BE2C (cell line): ENCODE results near the gene FAM107A.

ENCODE experiments used
- DNase-seq: peaks from one replicate; pipeline ENCODE4 v3.0.0-alpha.2; 2020
- H3K27me3 ChIP-seq: fragments of 250-450 bp; sonication (Bioruptor Pico); 2 replicates; pipeline ENCODE4 v1.5.1; 2020; ENCODE audit warnings: mild to moderate bottlenecking
- H3K36me3 ChIP-seq: fragments of 250-450 bp; sonication (Bioruptor Pico); 2 replicates; pipeline ENCODE4 v1.5.1; 2020; ENCODE audit warnings: mild to moderate bottlenecking
- H3K4me1 ChIP-seq: fragments of 250-450 bp; sonication (Bioruptor Pico); 2 replicates; pipeline ENCODE4 v1.5.1; 2020
- H3K4me3 ChIP-seq: 2 replicates; pipeline ENCODE4 v1.5.1; 2011; ENCODE audit warnings: low read depth, low read length
- H3K9me3 ChIP-seq: fragments of 250-450 bp; sonication (Bioruptor Pico); 2 replicates; pipeline ENCODE4 v1.5.1; 2020
- TF ChIP-seq, protein P1 (sequence below): IDR thresholded peaks from 2 replicates; pipeline ENCODE4 v1.5.1; 2012; ENCODE audit warnings: mild to moderate bottlenecking, low read depth, low read length

FAM107A gene

DNA sequence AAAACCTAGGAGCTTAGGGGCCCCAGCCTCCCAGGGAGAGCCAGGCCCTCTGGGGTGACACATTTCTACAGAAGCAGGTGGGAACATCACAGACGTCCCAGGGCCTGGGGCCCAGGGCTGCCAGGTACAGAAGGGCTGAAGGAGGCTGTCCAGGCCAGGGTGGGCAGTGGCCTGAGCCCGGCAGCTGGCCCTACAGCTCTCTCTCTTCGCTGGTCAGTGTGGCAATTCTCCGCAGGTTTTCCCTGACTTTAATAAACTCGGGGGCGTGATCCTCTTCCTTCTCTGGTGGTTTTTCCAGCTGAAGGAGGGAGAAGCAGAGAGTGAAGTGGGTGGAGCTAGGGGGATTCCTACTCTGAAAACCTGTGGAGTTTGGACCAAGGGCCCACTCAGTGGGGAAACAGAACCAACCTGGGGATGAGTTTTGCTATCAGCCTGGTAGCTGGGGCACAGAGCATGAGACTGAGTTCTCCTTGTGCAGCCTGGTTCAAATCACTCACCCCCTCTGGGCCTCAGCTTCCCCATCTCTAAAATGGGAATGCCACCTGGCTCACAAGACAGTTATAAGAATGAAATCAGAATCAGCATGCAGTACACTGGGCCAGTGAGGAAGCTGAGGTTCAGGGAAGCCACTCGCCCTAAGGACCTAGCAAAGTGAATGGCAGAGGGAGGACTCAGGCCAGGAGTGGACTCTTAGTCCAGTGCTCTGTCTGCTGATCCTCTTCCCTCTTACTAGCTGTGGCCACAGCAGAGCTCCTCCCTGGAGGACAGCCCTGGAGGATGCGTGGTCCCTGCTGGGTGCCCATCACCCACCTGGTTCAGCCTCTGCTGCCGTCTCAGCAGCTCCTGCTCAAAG is 10.6 kb downstream of the FAM107A start:
- DNase-seq = no peak
- H3K27me3 ChIP-seq = no peaks in the 10 kb centered on the region
- TF ChIP-seq, protein P1, sequence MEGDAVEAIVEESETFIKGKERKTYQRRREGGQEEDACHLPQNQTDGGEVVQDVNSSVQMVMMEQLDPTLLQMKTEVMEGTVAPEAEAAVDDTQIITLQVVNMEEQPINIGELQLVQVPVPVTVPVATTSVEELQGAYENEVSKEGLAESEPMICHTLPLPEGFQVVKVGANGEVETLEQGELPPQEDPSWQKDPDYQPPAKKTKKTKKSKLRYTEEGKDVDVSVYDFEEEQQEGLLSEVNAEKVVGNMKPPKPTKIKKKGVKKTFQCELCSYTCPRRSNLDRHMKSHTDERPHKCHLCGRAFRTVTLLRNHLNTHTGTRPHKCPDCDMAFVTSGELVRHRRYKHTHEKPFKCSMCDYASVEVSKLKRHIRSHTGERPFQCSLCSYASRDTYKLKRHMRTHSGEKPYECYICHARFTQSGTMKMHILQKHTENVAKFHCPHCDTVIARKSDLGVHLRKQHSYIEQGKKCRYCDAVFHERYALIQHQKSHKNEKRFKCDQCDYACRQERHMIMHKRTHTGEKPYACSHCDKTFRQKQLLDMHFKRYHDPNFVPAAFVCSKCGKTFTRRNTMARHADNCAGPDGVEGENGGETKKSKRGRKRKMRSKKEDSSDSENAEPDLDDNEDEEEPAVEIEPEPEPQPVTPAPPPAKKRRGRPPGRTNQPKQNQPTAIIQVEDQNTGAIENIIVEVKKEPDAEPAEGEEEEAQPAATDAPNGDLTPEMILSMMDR = no peak
- no peaks in the 10 kb centered on the region for H3K36me3 ChIP-seq
- H3K9me3 ChIP-seq = no peaks in the 10 kb centered on the region
- H3K4me1 ChIP-seq = no peaks in the 10 kb centered on the region
- H3K4me3 ChIP-seq = no peak overlapping the region

DNA sequence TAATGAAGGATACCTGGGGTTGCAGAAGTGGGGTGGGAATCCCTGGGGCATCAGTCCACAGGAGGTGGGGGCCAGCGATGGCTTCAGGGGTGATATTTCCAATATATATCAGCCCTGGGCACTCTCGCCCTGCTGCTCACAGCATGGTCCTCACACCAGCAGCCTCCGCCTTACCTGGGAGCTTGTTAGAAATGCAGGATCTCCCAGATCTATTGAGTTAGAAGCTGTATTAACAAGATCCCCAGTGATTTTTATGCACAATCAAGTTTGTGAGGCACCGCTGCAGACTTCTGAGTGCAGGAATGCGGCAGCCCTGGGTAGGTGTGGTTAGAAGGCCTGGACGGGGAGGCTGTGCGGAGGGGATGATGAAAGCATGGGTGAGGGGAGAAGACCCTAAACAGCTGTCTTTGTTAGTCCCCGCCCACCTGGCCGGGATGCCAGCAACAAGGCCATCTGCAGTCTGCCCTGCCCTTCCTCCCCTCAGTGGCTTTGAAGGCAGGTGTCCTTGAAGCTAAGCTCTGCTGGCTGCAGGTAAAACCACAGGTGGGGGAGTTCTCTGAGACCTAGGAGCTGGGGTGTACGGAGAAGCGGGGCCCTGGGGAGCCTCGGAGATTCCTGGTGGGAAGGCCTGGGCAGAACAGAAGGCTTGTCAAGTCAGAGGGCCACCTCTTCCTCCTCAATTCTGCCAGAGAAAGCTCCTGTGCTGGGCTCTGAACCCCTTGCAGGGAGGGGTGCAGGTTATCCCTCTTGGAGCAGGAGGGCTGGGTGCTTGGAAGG is 11.4 kb downstream of the FAM107A start:
- H3K27me3 ChIP-seq = no peaks in the 10 kb centered on the region
- no peaks in the 10 kb centered on the region for H3K4me1 ChIP-seq
- H3K4me3 ChIP-seq = no peak overlapping the region
- H3K36me3 ChIP-seq = no peaks in the 10 kb centered on the region
- TF ChIP-seq, protein P1 = no peak
- no peak for DNase-seq
- no peaks in the 10 kb centered on the region for H3K9me3 ChIP-seq

DNA sequence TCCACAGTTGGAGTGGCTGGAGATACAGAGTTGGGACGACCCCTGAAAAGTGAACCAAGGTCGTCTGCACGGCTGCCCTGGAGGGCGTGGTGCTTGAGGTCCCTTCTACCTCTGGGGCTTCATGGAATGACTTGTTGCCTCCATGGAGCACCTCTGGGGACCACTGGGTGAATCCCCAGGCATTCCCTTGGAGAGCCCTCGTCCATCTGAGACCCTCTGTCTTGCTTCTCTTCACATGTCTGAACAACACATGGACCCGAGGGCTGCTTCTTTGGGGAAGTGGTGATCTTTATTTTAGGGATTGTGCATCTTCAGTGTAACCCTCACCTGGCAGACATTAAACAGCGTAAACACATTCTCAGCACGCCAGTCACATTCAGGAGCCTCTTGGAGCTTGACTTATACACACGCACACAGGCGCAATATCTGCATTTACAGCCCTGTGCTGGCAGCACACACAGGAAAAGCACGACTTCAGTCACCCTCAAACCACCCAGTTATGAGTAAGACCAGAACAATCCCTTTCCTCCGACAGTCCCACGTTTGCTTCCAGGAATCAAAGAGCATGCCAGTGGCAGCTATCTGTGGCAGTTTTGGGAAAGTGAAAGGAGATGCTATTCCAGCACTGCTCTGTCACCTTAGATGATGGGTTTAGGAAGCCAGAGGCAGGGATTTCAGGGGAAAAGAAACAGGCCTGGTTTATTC is 12.6 kb downstream of the FAM107A start:
- H3K4me3 ChIP-seq = no peak overlapping the region
- H3K9me3 ChIP-seq = no peaks in the 10 kb centered on the region
- H3K36me3 ChIP-seq = no peaks in the 10 kb centered on the region
- DNase-seq = no peak
- no peaks in the 10 kb centered on the region for H3K4me1 ChIP-seq
- no peaks in the 10 kb centered on the region for H3K27me3 ChIP-seq
- TF ChIP-seq, protein P1 = no peak

DNA sequence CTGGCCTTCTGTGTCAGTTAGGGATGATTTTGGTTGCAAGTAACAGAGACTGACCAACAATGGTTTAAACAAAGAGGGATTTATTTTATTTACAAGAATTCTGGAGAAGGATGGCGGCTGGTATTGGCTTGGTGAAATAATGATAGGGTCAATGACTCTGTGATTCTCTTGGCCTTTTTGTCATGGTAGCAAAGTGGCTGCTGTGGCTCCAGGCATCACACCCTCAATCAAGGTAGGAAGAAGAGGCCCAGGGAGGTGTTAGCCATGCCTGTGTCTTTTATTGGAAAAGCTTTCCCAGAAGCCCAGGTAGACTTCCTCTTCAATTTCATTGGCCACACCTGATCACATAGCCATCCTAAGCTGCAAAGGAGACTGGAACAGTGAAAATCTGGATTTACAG is 13.1 kb downstream of the FAM107A start:
- Histone ChIP-seq H3K4me1 (no peaks in the 10 kb centered on the region), H3K4me3 (no peak overlapping the region), H3K36me3 (no peaks in the 10 kb centered on the region), H3K9me3 (no peaks in the 10 kb centered on the region), H3K27me3 (no peaks in the 10 kb centered on the region)
- DNase-seq = no peak
- TF ChIP-seq, protein P1 = no peak

DNA sequence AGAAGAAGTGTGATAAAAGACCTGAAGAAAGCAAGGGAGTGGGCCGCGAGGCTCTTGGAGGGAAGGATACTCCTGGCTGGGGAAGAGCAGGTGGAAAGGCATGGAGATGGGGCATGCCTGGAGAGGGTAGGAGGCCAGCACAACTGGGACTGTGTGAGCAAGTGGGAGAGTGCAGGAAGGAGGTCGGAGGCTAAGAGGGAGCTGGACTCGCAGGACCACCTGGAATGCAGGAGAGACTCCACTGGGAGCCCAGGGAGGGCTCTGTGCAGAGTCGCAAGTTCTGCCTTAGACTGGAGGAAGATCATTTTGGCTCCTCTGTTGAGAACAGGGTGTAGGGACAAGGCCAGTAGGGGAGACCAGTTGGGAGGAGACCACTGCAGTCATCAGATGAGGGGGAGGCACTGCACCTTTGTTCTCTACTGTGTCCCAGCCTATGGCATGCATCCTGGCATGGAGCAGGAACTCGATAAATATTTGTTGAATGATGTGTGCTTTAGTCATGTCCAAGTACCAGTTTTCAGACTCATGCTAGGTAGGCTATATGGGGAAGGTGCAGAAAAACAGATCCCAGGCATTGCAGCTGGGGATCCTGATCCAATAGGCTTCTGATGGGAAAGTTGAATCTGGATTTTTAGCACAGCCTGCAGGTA is 13.7 kb downstream of the FAM107A start:
- no peak for DNase-seq
- H3K27me3 ChIP-seq = no peaks in the 10 kb centered on the region
- H3K9me3 ChIP-seq = no peaks in the 10 kb centered on the region
- H3K4me1 ChIP-seq = no peaks in the 10 kb centered on the region
- H3K4me3 ChIP-seq = no peak overlapping the region
- H3K36me3 ChIP-seq = no peaks in the 10 kb centered on the region
- TF ChIP-seq, protein P1 = no peak
